ENCODE results near the gene ABLIM2. TPM values are rescaled to one million over a fixed set of nuclear protein-coding genes. Genes with fewer than 3 reads are reported as not detected.

ABLIM2 gene
- polyA plus RNA-seq, 1 donor from 2014 or later, result 14.9 TPM

GRCh38 chr4:8205749-8206611, 47.4 kb upstream of the ABLIM2 start:
- Histone ChIP-seq H3K4me3 (ENCODE audit: low read length) (no peak overlapping the region), H4K20me1 (ENCODE audit: insufficient read depth) (no peaks in the 10 kb centered on the region), H3K9ac (ENCODE audit: low read length) (no peak overlapping the region), H2AFZ (ENCODE audit: low read depth, low read length) (no peak overlapping the region), H3K36me3 (ENCODE audit: insufficient read depth, low read length) (no peaks in the 10 kb centered on the region), H3F3A (ENCODE audit: insufficient read depth, low read length, poor library complexity, severe bottlenecking) (no peaks in the 10 kb centered on the region), H3K9me2 (ENCODE audit: insufficient read depth, low read length) (no peaks in the 10 kb centered on the region), H3K27me3 (ENCODE audit: insufficient read depth, low read depth, low read length) (no peaks in the 10 kb centered on the region), H3K79me2 (replicated peaks; ENCODE audit: insufficient read depth, low read length) (no peaks in the 10 kb centered on the region), H3K27ac (ENCODE audit: low read length) (no peak overlapping the region), H3K4me2 (ENCODE audit: low read length) (no peak overlapping the region), H3K9me3 (ENCODE audit: low read length) (no peaks in the 10 kb centered on the region)
- TF ChIP-seq MXI1 (conservative IDR thresholded peaks at IDR 0.05; ENCODE audit: poor library complexity, severe bottlenecking), result no peak
- TF ChIP-seq RAD21 (conservative IDR thresholded peaks at IDR 0.05), result no peak
- TF ChIP-seq CTCF (IDR thresholded peaks at IDR 0.05; ENCODE audit: poor library complexity, severe bottlenecking), result no peak
- no peak for TF ChIP-seq EP300 (conservative IDR thresholded peaks at IDR 0.05; ENCODE audit: poor library complexity, severe bottlenecking)

- no peaks in the 10 kb centered on the region for H3K9me2 ChIP-seq (ENCODE audit: insufficient read depth, low read length)
- no peaks in the 10 kb centered on the region for H3K27me3 ChIP-seq (ENCODE audit: insufficient read depth, low read depth, low read length)
- H3K9ac ChIP-seq (ENCODE audit: low read length), result no peak overlapping the region
- TF ChIP-seq RAD21 (conservative IDR thresholded peaks at IDR 0.05) (no peak), EZH2 (IDR thresholded peaks at IDR 0.05; ENCODE audit: borderline replicate concordance, insufficient read depth, low read length, poor library complexity, severe bottlenecking) (no peak), SMC3 (conservative IDR thresholded peaks at IDR 0.05; ENCODE audit: poor library complexity) (no peak), MXI1 (conservative IDR thresholded peaks at IDR 0.05; ENCODE audit: poor library complexity, severe bottlenecking) (no peak), REST (IDR thresholded peaks at IDR 0.05; ENCODE audit: borderline replicate concordance) (no peak), TAF1 (IDR thresholded peaks at IDR 0.05; ENCODE audit: low read depth) (no peak), CTCF (IDR thresholded peaks at IDR 0.05; ENCODE audit: poor library complexity, severe bottlenecking) (no peak), POLR2AphosphoS5 (IDR thresholded peaks at IDR 0.05) (no peak), EP300 (conservative IDR thresholded peaks at IDR 0.05; ENCODE audit: poor library complexity, severe bottlenecking) (no peak)
- no peak overlapping the region for H3K4me3 ChIP-seq (ENCODE audit: low read length)
- no peak overlapping the region for H3K4me2 ChIP-seq (ENCODE audit: low read length)
- H2AFZ ChIP-seq (ENCODE audit: low read depth, low read length), result no peak overlapping the region
- H3K79me2 ChIP-seq (replicated peaks; ENCODE audit: insufficient read depth, low read length), result no peaks in the 10 kb centered on the region
- H3K9me3 ChIP-seq (ENCODE audit: low read length), result no peaks in the 10 kb centered on the region
- no peaks in the 10 kb centered on the region for H4K20me1 ChIP-seq (ENCODE audit: insufficient read depth)
- H3K27ac ChIP-seq (ENCODE audit: low read length), result no peak overlapping the region
- no peaks in the 10 kb centered on the region for H3K36me3 ChIP-seq (ENCODE audit: insufficient read depth, low read length)
- no peaks in the 10 kb centered on the region for H3F3A ChIP-seq (ENCODE audit: insufficient read depth, low read length, poor library complexity, severe bottlenecking)
Measured at GRCh38 chr4:8205241-8205707, 46.7 kb upstream of the ABLIM2 start.

All from neural cell (in vitro differentiated cells).